Measurements from ENCODE around the gene LIME1.
"Not testable (repeated sequence)": the region's sequence is repeated elsewhere in the genome, so short reads cannot be mapped to it uniquely, and the experiment has no call there.

LIME1 gene

GRCh38 chr20:63708301-63709148 is 27.9 kb upstream of the LIME1 start:
- no peak for DNase-seq

- DNase-seq: no peak
These were observed 27.3 kb upstream of the LIME1 start for GRCh38 chr20:63709149-63709527.

GRCh38 chr20:63711085-63711645 is 25.3 kb upstream of the LIME1 start:
- no peak for DNase-seq

- DNase-seq: no peak
These were observed 24.3 kb upstream of the LIME1 start for GRCh38 chr20:63712191-63712590.

GRCh38 chr20:63714858-63715257 is 21.6 kb upstream of the LIME1 start:
- DNase-seq: no peak

GRCh38 chr20:63718996-63719395 is 17.5 kb upstream of the LIME1 start:
- DNase-seq: no peak

- DNase-seq: not testable (repeated sequence)
These were observed 13.4 kb upstream of the LIME1 start for GRCh38 chr20:63722967-63723622.

GRCh38 chr20:63730189-63730733 is 6.2 kb upstream of the LIME1 start:
- not testable (repeated sequence) for DNase-seq

GRCh38 chr20:63731410-63731809 is 5.1 kb upstream of the LIME1 start:
- no peak for DNase-seq

GRCh38 chr20:63732118-63733095 is 4.1 kb upstream of the LIME1 start:
- DNase-seq: no peak

- no peak for DNase-seq
These were observed 3.3 kb upstream of the LIME1 start for GRCh38 chr20:63733117-63733516.

GRCh38 chr20:63733579-63734081 is 2.8 kb upstream of the LIME1 start:
- no peak for DNase-seq

GRCh38 chr20:63734111-63734945 is 2.1 kb upstream of the LIME1 start:
- DNase-seq: no peak

GRCh38 chr20:63734946-63735858 is 1.3 kb upstream of the LIME1 start:
- no peak for DNase-seq

GRCh38 chr20:63736893-63737694 is 630 bp downstream of the LIME1 start:
- no peak for DNase-seq

- no peak for DNase-seq
These were observed 1.2 kb downstream of the LIME1 start for GRCh38 chr20:63737695-63737944.

- no peak for DNase-seq
These were observed 1.7 kb downstream of the LIME1 start for GRCh38 chr20:63737945-63738686.

GRCh38 chr20:63738687-63739129 is 2.2 kb downstream of the LIME1 start:
- DNase-seq: no peak
